Naive thymus-derived CD8-positive, alpha-beta T cell (primary cell): ENCODE results near the gene ERO1B. TPM values are rescaled to one million over a fixed set of nuclear protein-coding genes. Genes with fewer than 3 reads are reported as not detected.
A peak's percentile ranks its signal among the peaks of the same experiment; 100 is the strongest.

Experiments
- ATAC-seq, 2 donors: fragments of 150-1000 bp; cut with Tn5 transposase in 1 of 2; sonication (Bioruptor Pico), chemical (Tn5 transposase) in 1 of 2; 1 replicate in 1 of 2; 2 replicates in 1 of 2; pipeline ENCODE4 v1.10.0; 2021; ENCODE audit warnings: mild to moderate bottlenecking in 2 of 2, moderate library complexity in 2 of 2
- POLR2A ChIA-PET: fragments of 350-600 bp; sonication (Branson Sonifier 250); formaldehyde crosslinking; loops from one replicate; lab custom pipeline; 2021; ENCODE audit warnings: antibody characterized with exemption; lab: Charles Lee
- DNase-seq, 10 donors: peaks; one replicate each; pipeline versions ENCODE4 v3.0.0 to v3.0.0-alpha.2; 2020 to 2022
- H3K27ac Mint-ChIP-seq, 10 donors: one replicate each; pipeline ENCODE4 v1.8.0; 2020 to 2022; ENCODE audit warnings: mild to moderate bottlenecking in 10 of 10, mixed read lengths in 10 of 10, moderate library complexity in 4 of 10, inconsistent platforms in 1 of 10
- H3K27me3 Mint-ChIP-seq, 5 donors: one replicate each; pipeline ENCODE4 v1.8.0; 2021 to 2022; ENCODE audit warnings: mixed read lengths in 5 of 5
- H3K36me3 Mint-ChIP-seq, 3 donors: one replicate each; pipeline ENCODE4 v1.8.0; 2020 to 2022; ENCODE audit warnings: mixed read lengths in 3 of 3, mild to moderate bottlenecking in 2 of 3, inconsistent platforms in 1 of 3
- H3K4me1 Mint-ChIP-seq, 4 donors: one replicate each; pipeline ENCODE4 v1.8.0; 2021 to 2022; ENCODE audit warnings: mixed read lengths in 4 of 4
- H3K4me3 Mint-ChIP-seq, 10 donors: one replicate each; pipeline ENCODE4 v1.8.0; 2020 to 2022; ENCODE audit warnings: mild to moderate bottlenecking in 10 of 10, mixed read lengths in 10 of 10, moderate library complexity in 6 of 10, inconsistent platforms in 1 of 10
- H3K9me3 Mint-ChIP-seq, 9 donors: one replicate each; pipeline ENCODE4 v1.8.0; 2020 to 2022; ENCODE audit warnings: mixed read lengths in 9 of 9, mild to moderate bottlenecking in 3 of 9, inconsistent platforms in 1 of 9, moderate library complexity in 1 of 9
- polyA plus RNA-seq, 3 donors: library from polyadenylated mRNA; unstranded; fragments of 300-500 nt; fragmentation: Illumina TruSeq; gene quantifications; one replicate each; pipeline ENCODE4 v1.2.3, GENCODE V29; 2021
- total RNA-seq, 8 experiments: library from RNA in 2 of 8; stranded (reverse) in 2 of 8; gene quantifications; one replicate each; pipeline ENCODE4 v1.2.3 and lab custom pipeline; 2021 to 2026

ERO1B gene
- total and polyA plus RNA-seq, 5 experiments from 2014 or later: 1.9 to 25.3 (median 3.2) TPM

- Mint-ChIP-seq H3K9me3 (no peaks in the 10 kb centered on the region), H3K27ac (no peak overlapping the region), H3K4me3 (no peak overlapping the region), H3K4me1 (peaks cover 0 to 14% (median 9%) of the 10 kb centered on the region in 4 donors), H3K36me3 (no peaks in the 10 kb centered on the region), H3K27me3 (peaks cover 0 to 4% (median 2%) of the 10 kb centered on the region in 5 donors)
- DNase-seq (no peak), ATAC-seq (no peak)
- POLR2A ChIA-PET: no interaction called here
These were observed 7.9 kb upstream of the ERO1B start for GRCh38 chr1:236289492-236290131.

GRCh38 chr1:236288620-236288976 lies 6.8 kb upstream of the ERO1B start:
- ATAC-seq (no peak), DNase-seq (no peak)
- POLR2A ChIA-PET: no interaction called here
- Mint-ChIP-seq H3K27ac (no peak overlapping the region), H3K4me1 (peaks cover 7 to 23% (median 19%) of the 10 kb centered on the region in 4 donors), H3K4me3 (no peak overlapping the region), H3K27me3 (peaks cover 0 to 4% (median 2%) of the 10 kb centered on the region in 5 donors), H3K9me3 (no peaks in the 10 kb centered on the region), H3K36me3 (no peaks in the 10 kb centered on the region)

GRCh38 chr1:236287757-236288619 lies 6.2 kb upstream of the ERO1B start:
- POLR2A ChIA-PET: no interaction called here
- DNase-seq (no peak), ATAC-seq (no peak)
- H3K36me3 Mint-ChIP-seq: no peaks in the 10 kb centered on the region
- H3K27me3 Mint-ChIP-seq: peaks cover 0 to 4% (median 2%) of the 10 kb centered on the region in 5 donors
- peaks cover 10 to 28% (median 24%) of the 10 kb centered on the region in 4 donors for H3K4me1 Mint-ChIP-seq
- no peak overlapping the region for H3K27ac Mint-ChIP-seq
- no peaks in the 10 kb centered on the region for H3K9me3 Mint-ChIP-seq
- H3K4me3 Mint-ChIP-seq: no peak overlapping the region

GRCh38 chr1:236287356-236287755 lies 5.6 kb upstream of the ERO1B start:
- peaks cover 0 to 4% (median 2%) of the 10 kb centered on the region in 5 donors for H3K27me3 Mint-ChIP-seq
- no peak for DNase-seq
- POLR2A ChIA-PET: no interaction called here
- H3K4me1 Mint-ChIP-seq: peaks cover 13 to 34% (median 30%) of the 10 kb centered on the region in 4 donors
- no peak overlapping the region for H3K4me3 Mint-ChIP-seq
- H3K9me3 Mint-ChIP-seq: no peaks in the 10 kb centered on the region
- H3K27ac Mint-ChIP-seq: no peak overlapping the region
- H3K36me3 Mint-ChIP-seq: no peaks in the 10 kb centered on the region
- ATAC-seq: no peak

GRCh38 chr1:236284291-236284721 lies 2.5 kb upstream of the ERO1B start:
- H3K4me1 Mint-ChIP-seq: peaks cover 18 to 50% (median 42%) of the 10 kb centered on the region in 4 donors
- peak overlapping the region in 9 of 10 donors; percentile 17 to 88 (median 79) for H3K27ac Mint-ChIP-seq
- H3K36me3 Mint-ChIP-seq: no peaks in the 10 kb centered on the region
- DNase-seq (peak in 2 of 10 donors; percentile 31 to 40), ATAC-seq (no peak)
- peak overlapping the region; percentile 17 to 87 (median 38) for H3K4me3 Mint-ChIP-seq
- peaks cover 0 to 2% (median 0%) of the 10 kb centered on the region in 5 donors for H3K27me3 Mint-ChIP-seq
- no peaks in the 10 kb centered on the region for H3K9me3 Mint-ChIP-seq
- POLR2A ChIA-PET: interaction anchor here (0.6 to 1.0 kb wide), 2 partner anchors 54 to 125 kb away, joined by 3 to 5 read pairs; no protein-coding TSS in a partner anchor

GRCh38 chr1:236282719-236283118 lies 961 bp upstream of the ERO1B start:
- peak overlapping the region; percentile 87 to 98 (median 96) for H3K4me3 Mint-ChIP-seq
- no peaks in the 10 kb centered on the region for H3K9me3 Mint-ChIP-seq
- ATAC-seq: no peak
- POLR2A ChIA-PET: interaction anchor here (0.5 to 1.0 kb wide), 2 partner anchors 11 to 645 kb away, joined by 4 to 5 read pairs; no protein-coding TSS in a partner anchor
- no peaks in the 10 kb centered on the region for H3K36me3 Mint-ChIP-seq
- peaks cover 18 to 57% (median 46%) of the 10 kb centered on the region in 4 donors for H3K4me1 Mint-ChIP-seq
- peak overlapping the region in 9 of 10 donors; percentile 85 to 97 (median 95) for H3K27ac Mint-ChIP-seq
- no peak for DNase-seq
- H3K27me3 Mint-ChIP-seq: no peaks in the 10 kb centered on the region

GRCh38 chr1:236282425-236282716 lies 613 bp upstream of the ERO1B start:
- POLR2A ChIA-PET: interaction anchor here (0.5 to 1.0 kb wide), 2 partner anchors 11 to 645 kb away, joined by 4 to 5 read pairs; no protein-coding TSS in a partner anchor
- Mint-ChIP-seq H3K9me3 (no peaks in the 10 kb centered on the region), H3K27ac (peak overlapping the region in 9 of 10 donors; percentile 85 to 97 (median 95)), H3K36me3 (no peaks in the 10 kb centered on the region), H3K27me3 (no peaks in the 10 kb centered on the region), H3K4me1 (peaks cover 20 to 57% (median 48%) of the 10 kb centered on the region in 4 donors), H3K4me3 (peak overlapping the region; percentile 87 to 98 (median 96))
- DNase-seq: peak in 3 of 10 donors; percentile 28 to 74 (median 47)
- peak; percentile 44 to 65 for ATAC-seq

- peak overlapping the region; percentile 87 to 98 (median 96) for H3K4me3 Mint-ChIP-seq
- peaks cover 0 to 5% (median 4%) of the 10 kb centered on the region in 3 donors for H3K36me3 Mint-ChIP-seq
- peak overlapping the region; percentile 15 to 95 (median 91) for H3K27ac Mint-ChIP-seq
- H3K27me3 Mint-ChIP-seq: no peaks in the 10 kb centered on the region
- ATAC-seq: peak; percentile 12 to 21
- DNase-seq: peak in 8 of 10 donors; percentile 4 to 37 (median 19)
- peaks cover 0 to 5% (median 0%) of the 10 kb centered on the region in 9 donors for H3K9me3 Mint-ChIP-seq
- peaks cover 24 to 64% (median 56%) of the 10 kb centered on the region in 4 donors for H3K4me1 Mint-ChIP-seq
- POLR2A ChIA-PET: interaction anchor here (0.9 to 1.7 kb wide), 3 partner anchors 17 to 515 kb away, joined by 3 to 4 read pairs (median 4); no protein-coding TSS in a partner anchor
These were observed 532 bp downstream of the ERO1B start for GRCh38 chr1:236281198-236281653.

GRCh38 chr1:236280438-236281197 lies 1.1 kb downstream of the ERO1B start:
- Mint-ChIP-seq H3K4me3 (peak overlapping the region; percentile 87 to 98 (median 96)), H3K36me3 (peaks cover 2 to 11% (median 7%) of the 10 kb centered on the region in 3 donors)
- POLR2A ChIA-PET: interaction anchor here (0.9 to 1.7 kb wide), 2 partner anchors 16 to 22 kb away, joined by 4 read pairs; no protein-coding TSS in a partner anchor

GRCh38 chr1:236275586-236275985 lies 6.2 kb downstream of the ERO1B start:
- H3K4me1 Mint-ChIP-seq: peaks cover 22 to 63% (median 47%) of the 10 kb centered on the region in 4 donors
- ATAC-seq (no peak), DNase-seq (no peak)
- peaks cover 2 to 11% (median 8%) of the 10 kb centered on the region in 3 donors for H3K36me3 Mint-ChIP-seq
- POLR2A ChIA-PET: no interaction called here
- peaks cover 0 to 13% (median 0%) of the 10 kb centered on the region in 9 donors for H3K9me3 Mint-ChIP-seq
- no peak overlapping the region for H3K4me3 Mint-ChIP-seq
- no peak overlapping the region for H3K27ac Mint-ChIP-seq
- H3K27me3 Mint-ChIP-seq: no peaks in the 10 kb centered on the region

More at GRCh38 chr1:236280438-236281197, 1.1 kb downstream of the ERO1B start:
- Mint-ChIP-seq H3K27me3 (no peaks in the 10 kb centered on the region), H3K27ac (peak overlapping the region; percentile 15 to 95 (median 91)), H3K4me1 (peaks cover 30 to 69% (median 60%) of the 10 kb centered on the region in 4 donors), H3K9me3 (peaks cover 0 to 12% (median 0%) of the 10 kb centered on the region in 9 donors)
- ATAC-seq: peak; percentile 11 to 15
- DNase-seq: peak; percentile 18 to 71 (median 33)

GRCh38 chr1:236275061-236275460 lies 6.7 kb downstream of the ERO1B start:
- H3K4me3 Mint-ChIP-seq: no peak overlapping the region
- peaks cover 2 to 11% (median 8%) of the 10 kb centered on the region in 3 donors for H3K36me3 Mint-ChIP-seq
- peaks cover 24 to 64% (median 44%) of the 10 kb centered on the region in 4 donors for H3K4me1 Mint-ChIP-seq
- no peak for DNase-seq
- no peak overlapping the region for H3K27ac Mint-ChIP-seq
- no peaks in the 10 kb centered on the region for H3K27me3 Mint-ChIP-seq
- no peak for ATAC-seq
- peaks cover 0 to 13% (median 0%) of the 10 kb centered on the region in 9 donors for H3K9me3 Mint-ChIP-seq
- POLR2A ChIA-PET: no interaction called here
